Activated B cell treated with CpG ODN at 0.5 μM for 24 hours (primary cell): Measurements from ENCODE around the gene SCN11A. TPM values are rescaled to one million over a fixed set of nuclear protein-coding genes. Genes with fewer than 3 reads are reported as not detected.

Experiments used
- ATAC-seq: fragments of 200-7000 bp; cut with Tn5 transposase; one replicate; pipeline ENCODE4 v1.10.0; 2021; ENCODE audit warnings: low read depth, mild to moderate bottlenecking, moderate library complexity
- CTCF ChIA-PET: fragments of 350-600 bp; sonication (Branson Sonifier 250); formaldehyde crosslinking; loops from one replicate; lab custom pipeline; 2021; ENCODE audit warnings: antibody characterized with exemption; lab: Charles Lee
- POLR2A ChIA-PET: fragments of 350-600 bp; sonication (Branson Sonifier 250); formaldehyde crosslinking; loops from one replicate; lab custom pipeline; 2021; ENCODE audit warnings: antibody characterized with exemption; lab: Charles Lee
- DNase-seq: peaks from one replicate; pipeline ENCODE4 v3.0.0; 2022
- H3K27ac Mint-ChIP-seq: one replicate; pipeline ENCODE4 v1.8.0; 2020; ENCODE audit warnings: mixed read lengths
- H3K27me3 Mint-ChIP-seq: one replicate; pipeline ENCODE4 v1.8.0; 2021; ENCODE audit warnings: mixed read lengths
- H3K36me3 Mint-ChIP-seq: one replicate; pipeline ENCODE4 v1.8.0; 2021; ENCODE audit warnings: low read depth, mixed read lengths
- H3K4me1 Mint-ChIP-seq: one replicate; pipeline ENCODE4 v1.8.0; 2021; ENCODE audit warnings: mixed read lengths
- H3K4me3 Mint-ChIP-seq: one replicate; pipeline ENCODE4 v1.8.0; 2020; ENCODE audit warnings: mild to moderate bottlenecking, mixed read lengths
- H3K9me3 Mint-ChIP-seq: one replicate; pipeline ENCODE4 v1.8.0; 2020; ENCODE audit warnings: mixed read lengths
- intact Hi-C: fragments of 100-400 bp; cut with micrococcal nuclease; formaldehyde crosslinking; loops from one replicate; pipeline ENCODE4 v1.15.1; 2024
- total RNA-seq: library from RNA; stranded (reverse); gene quantifications from 2 replicates; pipeline ENCODE4 v1.2.3, GENCODE V29; 2022
- TF ChIP-seq, protein P1 (sequence below): fragments of 200-600 bp; IDR thresholded peaks from one replicate; pipeline ENCODE4 v1.8.0; 2022; ENCODE audit warnings: antibody characterized with exemption, mild to moderate bottlenecking

SCN11A gene
- 0.16 and 0.20 TPM in 2 replicates for total RNA-seq

DNA sequence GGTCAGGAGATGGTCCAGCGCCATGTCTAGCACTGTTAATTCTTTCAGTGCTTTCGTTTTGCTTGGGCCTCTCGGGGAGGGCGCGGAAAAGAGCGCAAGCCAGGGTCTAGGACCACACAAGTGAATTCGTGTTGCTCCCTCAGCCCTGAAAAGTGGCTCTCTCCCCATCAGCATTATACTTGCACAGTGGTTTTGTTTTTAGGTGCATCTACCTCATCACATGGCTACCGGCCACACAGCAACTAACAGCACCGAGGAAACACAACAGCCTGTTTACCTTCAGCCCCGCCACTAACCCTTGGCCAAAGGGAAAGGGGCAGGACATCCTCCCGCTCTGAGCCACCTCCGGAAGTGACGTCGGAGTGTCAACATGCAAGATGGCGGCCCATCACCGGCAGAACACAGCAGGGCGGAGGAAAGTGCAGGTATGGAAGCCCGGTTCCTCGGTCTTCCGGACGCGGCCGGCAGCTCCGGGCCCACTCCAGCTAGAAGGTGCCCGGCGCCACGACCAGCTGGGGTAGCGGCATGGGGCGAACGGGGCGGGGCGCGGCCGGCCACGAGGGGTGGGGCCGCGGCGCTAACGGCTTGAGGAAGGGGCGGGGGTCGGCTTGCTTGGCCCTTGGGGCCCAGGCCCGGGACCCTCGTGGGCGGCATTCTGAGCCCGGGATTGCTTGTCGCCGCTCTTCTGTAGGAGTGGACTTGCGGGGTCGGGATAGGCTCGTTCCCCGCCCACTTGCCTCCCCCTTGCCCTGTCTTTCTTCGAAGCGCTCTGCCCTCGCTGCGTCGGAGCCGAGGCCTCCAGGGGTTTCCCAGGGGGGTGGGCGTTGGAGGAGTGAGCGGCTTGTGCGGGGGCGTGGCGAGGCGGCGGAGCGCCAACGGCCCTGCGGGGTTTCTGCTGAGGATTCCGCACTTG, at the start of gene SCN11A, which contains the start of gene WDR48:
Gene SCN11A (minus strand): TSS at position 296 of the 913 bp plus-strand sequence. CDS start 101,582 bp downstream, outside the sequence.
Gene WDR48 (plus strand): TSS at position 368 of the 913 bp plus-strand sequence. CDS start 10 bp downstream, at position 378.
- ChIA-PET CTCF (no interaction called here), POLR2A (interaction anchor here (0.6 to 0.7 kb wide), 3 partner anchors 108 to 886 kb away, joined by 3 read pairs; partner anchors contain the start of gene OXSR1)
- no peaks in the 10 kb centered on the region for H3K9me3 Mint-ChIP-seq
- peak within 1 kb of the TSS; percentile 98 for H3K27ac Mint-ChIP-seq
- peak; percentile 80 for DNase-seq
- no peaks in the 10 kb centered on the region for H3K27me3 Mint-ChIP-seq
- TF ChIP-seq, protein P1, sequence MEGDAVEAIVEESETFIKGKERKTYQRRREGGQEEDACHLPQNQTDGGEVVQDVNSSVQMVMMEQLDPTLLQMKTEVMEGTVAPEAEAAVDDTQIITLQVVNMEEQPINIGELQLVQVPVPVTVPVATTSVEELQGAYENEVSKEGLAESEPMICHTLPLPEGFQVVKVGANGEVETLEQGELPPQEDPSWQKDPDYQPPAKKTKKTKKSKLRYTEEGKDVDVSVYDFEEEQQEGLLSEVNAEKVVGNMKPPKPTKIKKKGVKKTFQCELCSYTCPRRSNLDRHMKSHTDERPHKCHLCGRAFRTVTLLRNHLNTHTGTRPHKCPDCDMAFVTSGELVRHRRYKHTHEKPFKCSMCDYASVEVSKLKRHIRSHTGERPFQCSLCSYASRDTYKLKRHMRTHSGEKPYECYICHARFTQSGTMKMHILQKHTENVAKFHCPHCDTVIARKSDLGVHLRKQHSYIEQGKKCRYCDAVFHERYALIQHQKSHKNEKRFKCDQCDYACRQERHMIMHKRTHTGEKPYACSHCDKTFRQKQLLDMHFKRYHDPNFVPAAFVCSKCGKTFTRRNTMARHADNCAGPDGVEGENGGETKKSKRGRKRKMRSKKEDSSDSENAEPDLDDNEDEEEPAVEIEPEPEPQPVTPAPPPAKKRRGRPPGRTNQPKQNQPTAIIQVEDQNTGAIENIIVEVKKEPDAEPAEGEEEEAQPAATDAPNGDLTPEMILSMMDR = no peak
- peak within 1 kb of the TSS; percentile 97 for H3K4me3 Mint-ChIP-seq
- H3K4me1 Mint-ChIP-seq = peaks cover 39% of the 10 kb centered on the region
- H3K36me3 Mint-ChIP-seq = peaks cover 10% of the 10 kb centered on the region
- peak; percentile 94 for ATAC-seq
- intact Hi-C loops = loop anchor here (1.0 to 10.0 kb wide), 8 partner anchors 13 to 1403 kb away; partner anchors contain the start of genes ACAA1, DLEC1, RPL14 and RPSA

DNA sequence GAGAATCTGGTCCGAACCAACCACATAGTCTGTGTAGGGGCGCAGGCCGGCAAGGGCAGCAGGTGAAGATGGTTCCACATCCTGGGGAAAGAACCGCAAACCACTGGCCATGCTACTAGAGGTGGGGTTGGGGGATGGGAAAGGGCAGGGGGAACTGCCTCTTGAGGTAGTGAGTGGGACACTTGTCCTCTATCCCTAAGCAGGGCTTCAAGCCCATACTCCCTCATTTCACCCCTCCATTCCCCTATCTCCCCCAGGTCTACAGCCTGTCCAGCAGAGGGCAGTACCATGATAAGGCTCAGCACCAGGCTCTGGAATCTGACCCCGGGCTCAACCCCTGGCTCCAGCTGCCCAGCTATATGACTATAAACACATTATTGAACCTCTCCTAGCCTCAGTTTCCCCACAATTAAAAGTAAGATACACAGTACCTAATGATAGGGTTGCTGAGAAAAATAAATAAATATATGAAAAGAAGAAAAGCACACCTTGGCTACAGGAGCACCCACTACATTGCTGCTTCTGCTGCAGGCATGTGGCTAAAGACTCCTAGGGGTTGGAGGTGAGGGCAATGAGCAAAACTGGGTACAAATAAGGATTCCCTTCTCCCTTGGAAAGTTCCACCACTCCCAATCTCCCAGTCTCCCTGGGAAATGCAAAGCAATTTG, 49.4 kb upstream of the SCN11A start:
- no peaks in the 10 kb centered on the region for H3K27me3 Mint-ChIP-seq
- TF ChIP-seq, protein P1 = peak; percentile 44
- intact Hi-C loops = loop anchor here (1.0 kb wide), 4 partner anchors 80 to 277 kb away; no protein-coding TSS in a partner anchor
- no peaks in the 10 kb centered on the region for H3K9me3 Mint-ChIP-seq
- DNase-seq = no peak
- H3K4me1 Mint-ChIP-seq = peaks cover 42% of the 10 kb centered on the region
- ChIA-PET CTCF (interaction anchor here (0.5 to 2.0 kb wide), 8 partner anchors 8 to 190 kb away, joined by 3 to 15 read pairs (median 4); no protein-coding TSS in a partner anchor), POLR2A (interaction anchor here (1.5 kb wide), 1 partner anchor 187 kb away, joined by 5 read pairs; no protein-coding TSS in a partner anchor)
- H3K27ac Mint-ChIP-seq = no peak overlapping the region
- peak; percentile 90 for ATAC-seq
- no peak overlapping the region for H3K4me3 Mint-ChIP-seq
- H3K36me3 Mint-ChIP-seq = peaks cover 49% of the 10 kb centered on the region

DNA sequence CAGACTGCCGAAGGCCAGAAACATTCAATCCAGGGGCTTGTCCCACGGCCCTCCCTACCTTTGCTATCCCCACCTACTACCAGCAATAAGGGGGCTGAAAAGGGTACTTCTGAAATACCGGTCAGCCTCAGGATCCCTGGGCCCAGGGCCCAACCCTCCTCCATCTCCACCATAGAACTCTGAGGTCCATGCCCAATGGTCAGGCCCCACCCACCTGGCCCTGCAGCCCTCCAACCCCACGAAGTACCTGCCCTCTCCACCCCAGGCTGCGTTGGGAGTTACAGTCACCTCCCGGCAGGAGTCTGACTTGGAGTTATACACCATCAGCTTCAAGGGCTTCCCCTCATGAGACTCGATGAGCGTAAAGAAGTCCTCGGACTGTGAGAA, 48.7 kb upstream of the SCN11A start:
- CTCF ChIA-PET = interaction anchor here (1.0 to 2.0 kb wide), 4 partner anchors 9 to 188 kb away, joined by 4 to 15 read pairs (median 8); no protein-coding TSS in a partner anchor
- Mint-ChIP-seq H3K27ac (no peak overlapping the region), H3K36me3 (peaks cover 56% of the 10 kb centered on the region), H3K4me3 (no peak overlapping the region), H3K4me1 (peaks cover 35% of the 10 kb centered on the region), H3K9me3 (no peaks in the 10 kb centered on the region), H3K27me3 (no peaks in the 10 kb centered on the region)
- ATAC-seq = no peak
- TF ChIP-seq, protein P1 = no peak
- POLR2A ChIA-PET = interaction anchor here (1.5 kb wide), 1 partner anchor 188 kb away, joined by 5 read pairs; no protein-coding TSS in a partner anchor
- no peak for DNase-seq
- intact Hi-C loops = no loop called here

DNA sequence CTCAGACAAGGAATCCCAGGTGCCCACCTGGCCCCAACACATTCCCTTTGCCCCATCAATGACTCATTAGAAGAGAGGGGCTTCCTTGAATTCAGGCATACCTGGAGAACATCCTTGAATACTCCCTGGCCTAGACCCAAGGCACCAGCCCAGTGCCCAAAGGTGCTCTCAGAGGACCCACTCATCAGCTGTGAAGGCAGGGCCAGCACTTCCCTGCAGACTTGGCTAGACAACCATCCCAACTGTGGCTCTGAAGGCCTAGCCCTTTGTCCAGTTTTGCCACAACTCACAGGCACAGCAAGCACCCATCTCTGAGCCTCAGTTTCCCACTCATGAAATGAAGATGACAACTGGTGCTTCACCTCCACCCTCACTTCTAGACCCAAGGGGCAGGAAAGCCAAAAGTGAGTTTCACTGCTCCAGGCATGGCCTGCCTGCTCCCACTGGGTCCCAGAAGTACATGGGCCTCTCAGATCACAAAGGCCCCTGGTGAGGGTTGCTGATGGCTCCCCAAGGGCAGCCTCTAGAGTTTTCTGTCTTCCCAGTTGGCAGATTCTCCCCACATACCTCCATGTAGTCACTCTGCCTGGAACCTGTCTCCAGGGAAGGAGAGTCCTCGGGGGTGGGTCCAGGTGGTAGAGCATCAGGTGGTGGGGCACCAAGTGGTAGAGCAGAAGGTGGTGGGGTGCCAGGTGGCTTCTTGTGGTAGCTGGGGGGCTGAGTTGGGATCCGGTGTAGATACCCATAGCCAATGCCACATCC, 48.2 kb upstream of the SCN11A start:
- Mint-ChIP-seq H3K9me3 (no peaks in the 10 kb centered on the region), H3K27me3 (no peaks in the 10 kb centered on the region), H3K36me3 (peaks cover 62% of the 10 kb centered on the region), H3K27ac (no peak overlapping the region), H3K4me1 (peaks cover 29% of the 10 kb centered on the region), H3K4me3 (no peak overlapping the region)
- ChIA-PET POLR2A (interaction anchor here (1.5 kb wide), 1 partner anchor 188 kb away, joined by 5 read pairs; no protein-coding TSS in a partner anchor), CTCF (interaction anchor here (1.5 to 2.0 kb wide), 3 partner anchors 10 to 189 kb away, joined by 4 to 15 read pairs (median 8); no protein-coding TSS in a partner anchor)
- intact Hi-C loops = no loop called here
- DNase-seq (no peak), ATAC-seq (no peak)
- TF ChIP-seq, protein P1 = no peak
